HG03060 (cell line): ENCODE measurements around the gene PPARGC1A.

Source experiments
- ATAC-seq: cut with Tn5 transposase; IDR thresholded peaks from one replicate; pipeline ENCODE4 v1.9.1; 2021; ENCODE audit warnings: low read depth, moderate number of reproducible peaks; ENCODE audit not compliant: unreplicated experiment

The PPARGC1A gene

DNA sequence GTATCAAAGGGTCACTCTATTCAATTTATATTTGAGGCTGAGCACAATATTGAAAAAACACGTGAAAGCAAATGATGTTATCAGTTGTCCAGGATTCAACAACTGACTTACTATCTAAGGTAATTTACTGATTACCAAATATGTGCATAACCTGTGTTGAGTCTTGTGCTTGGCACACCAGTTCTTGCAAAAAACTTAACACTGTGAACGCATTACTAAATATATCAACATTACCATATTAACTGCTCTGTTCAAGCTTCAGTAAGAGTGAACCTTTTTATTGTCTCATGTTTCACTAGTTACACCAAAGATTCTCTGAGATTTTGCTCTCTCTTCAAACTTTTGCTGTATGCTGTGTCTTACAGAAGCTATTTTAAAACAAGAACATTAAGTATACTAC, 38.4 kb downstream of the PPARGC1A start:
- no peak for ATAC-seq

GRCh38 chr4:23847158-23847557, 42.7 kb downstream of the PPARGC1A start:
- ATAC-seq, result no peak

GRCh38 chr4:23844961-23845360, 44.9 kb downstream of the PPARGC1A start:
- no peak for ATAC-seq

- ATAC-seq, result no peak
These were observed 50.6 kb downstream of the PPARGC1A start for GRCh38 chr4:23839279-23839678.

DNA sequence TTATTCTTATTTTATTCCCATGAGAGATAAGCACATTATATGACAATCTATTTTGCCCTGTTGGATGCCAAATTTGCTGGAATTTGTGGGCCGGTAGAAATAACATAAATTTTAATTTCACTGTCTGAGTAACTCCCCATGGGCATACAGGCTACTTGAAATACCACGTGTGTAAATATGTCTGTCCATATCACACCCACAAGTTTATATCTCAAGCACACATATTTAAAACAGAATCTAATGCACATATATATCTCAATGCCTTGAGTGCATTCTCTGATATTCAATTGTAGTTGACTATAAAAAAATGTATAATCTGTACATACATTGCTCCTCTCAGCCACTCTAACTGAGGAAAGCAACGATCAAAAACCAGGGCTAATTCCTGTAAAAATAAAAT, 51.2 kb downstream of the PPARGC1A start:
- ATAC-seq, result no peak

GRCh38 chr4:23838131-23838530, 51.7 kb downstream of the PPARGC1A start:
- ATAC-seq, result no peak

DNA sequence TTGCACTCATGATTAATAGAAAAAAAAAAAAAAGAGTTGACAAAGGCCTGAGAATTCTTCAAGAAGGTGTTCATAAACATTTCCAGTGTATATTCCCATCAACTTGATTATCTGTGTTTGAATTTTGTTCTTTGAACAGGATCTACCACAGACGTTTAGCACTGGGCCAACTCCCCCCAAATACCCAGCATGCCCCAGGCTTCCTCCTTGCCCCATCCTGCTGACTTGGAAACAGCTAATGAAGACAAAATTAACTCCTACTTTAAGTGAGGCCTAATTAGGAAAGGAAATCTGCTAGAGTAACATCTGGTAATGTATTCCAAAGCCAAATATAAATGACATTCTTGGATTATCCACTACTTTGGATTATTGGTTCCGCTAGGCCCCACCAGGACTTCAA, 52.5 kb downstream of the PPARGC1A start:
- ATAC-seq, result no peak

- no peak for ATAC-seq
These were observed 53.9 kb downstream of the PPARGC1A start for GRCh38 chr4:23835774-23836478.

GRCh38 chr4:23828779-23829178, 61.1 kb downstream of the PPARGC1A start:
- no peak for ATAC-seq

DNA sequence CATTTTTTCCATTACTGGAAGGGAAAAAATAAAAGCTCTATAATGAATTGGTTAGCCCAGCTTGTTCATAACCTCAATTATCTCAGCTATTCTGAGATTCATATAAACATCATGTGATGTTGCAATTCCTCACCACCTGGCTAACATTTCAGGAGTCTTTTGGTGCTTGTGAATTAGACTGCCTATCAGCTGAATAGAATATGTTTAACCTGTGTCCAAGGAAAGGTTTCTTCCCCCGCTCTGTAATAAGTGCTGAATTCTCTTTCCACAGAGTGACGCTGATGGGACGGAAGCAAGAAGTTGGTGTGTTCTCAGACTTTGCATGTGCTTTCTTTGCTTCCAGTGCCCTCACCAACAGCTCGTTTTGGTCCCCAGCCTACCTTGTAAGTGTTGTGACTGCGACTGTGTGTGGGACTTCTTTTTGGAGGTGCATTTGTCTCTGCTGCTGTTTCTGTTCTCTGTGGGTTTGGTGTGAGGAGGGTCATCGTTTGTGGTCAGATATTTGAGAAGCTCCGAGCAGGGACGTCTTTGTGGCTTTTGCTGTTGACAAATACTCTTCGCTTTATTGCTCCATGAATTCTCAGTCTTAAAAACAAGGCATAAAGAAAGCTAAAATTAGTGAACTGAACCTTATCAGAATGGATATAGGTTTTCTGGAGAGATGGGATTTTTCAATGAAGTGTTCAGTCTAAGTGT, 61.7 kb downstream of the PPARGC1A start:
- ATAC-seq, result no peak

DNA sequence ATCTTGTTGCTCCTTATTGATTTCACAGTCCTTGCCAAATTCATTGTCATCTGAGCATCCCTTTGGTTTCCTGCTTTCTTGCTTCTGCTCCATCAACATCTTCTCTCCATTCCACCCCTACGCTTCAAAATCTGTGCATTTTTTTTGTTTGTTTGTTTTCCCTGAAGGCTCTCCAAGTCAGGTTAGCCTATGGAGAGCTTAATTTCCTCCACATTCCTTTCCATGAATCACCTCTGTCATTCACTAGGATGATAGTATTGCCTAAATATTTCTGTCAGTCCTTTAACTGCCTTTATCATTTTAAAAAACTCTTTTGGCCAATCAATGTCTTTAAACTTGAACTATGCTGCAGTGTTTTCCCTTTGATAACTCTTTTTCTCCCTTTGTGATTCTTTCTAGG, 67.7 kb downstream of the PPARGC1A start:
- no peak for ATAC-seq

DNA sequence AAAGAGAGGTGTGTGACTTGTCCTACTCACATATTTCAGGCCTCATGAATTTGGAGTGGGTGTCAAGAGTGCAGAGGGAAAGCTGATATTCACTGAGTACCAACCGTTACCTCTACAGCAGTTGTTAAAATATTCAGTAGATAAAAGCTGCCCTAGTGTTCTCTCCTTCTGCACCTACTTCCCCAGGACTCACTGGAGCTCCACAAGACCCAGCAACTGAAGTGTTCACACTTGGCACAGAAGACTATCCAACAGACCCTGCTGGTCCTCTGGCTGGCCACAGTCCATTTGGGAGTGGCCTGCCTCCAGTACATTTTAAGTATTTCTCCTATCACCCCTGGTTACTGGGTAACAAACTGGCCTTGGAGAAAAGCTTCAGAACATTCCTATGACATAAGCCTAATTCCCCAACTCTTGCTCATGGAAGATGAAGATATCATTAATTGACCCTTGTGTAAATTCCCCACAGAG, 70.8 kb downstream of the PPARGC1A start:
- ATAC-seq, result no peak

DNA sequence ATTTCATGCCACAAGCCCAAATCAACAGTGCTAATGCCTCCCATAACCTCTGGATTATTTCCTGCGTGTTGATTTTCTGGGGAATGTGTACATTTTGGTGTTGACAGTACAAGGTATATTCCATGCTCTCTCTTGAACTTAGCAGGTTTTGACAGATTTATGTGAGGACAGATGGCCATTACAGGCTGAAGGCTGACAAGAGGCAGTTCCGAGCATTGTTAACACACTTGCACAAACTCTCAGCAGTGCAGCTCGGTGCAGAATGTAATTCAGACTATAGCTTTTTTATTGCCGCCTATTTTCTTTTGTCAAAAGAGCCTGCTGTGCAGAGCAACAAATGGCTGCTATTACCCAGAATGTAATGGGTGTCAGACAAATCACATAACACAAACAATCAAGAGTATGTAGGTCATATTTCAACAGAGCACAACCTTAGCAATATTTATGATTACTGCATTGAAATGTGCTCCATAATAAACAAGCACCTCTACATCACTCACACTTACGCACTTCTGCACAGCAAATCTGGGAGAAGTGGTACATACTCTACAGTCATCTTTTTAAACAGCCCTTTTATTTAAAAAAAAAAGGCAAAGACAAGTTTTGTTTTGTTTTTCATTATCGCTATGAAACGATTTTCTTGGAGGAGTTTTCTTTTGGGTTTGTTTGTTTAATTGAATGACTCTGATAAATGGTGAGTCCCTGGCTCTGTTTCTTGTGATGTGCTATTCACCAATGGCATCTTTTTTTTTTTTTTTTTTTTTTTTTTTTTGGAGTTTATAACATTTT, 71.6 kb downstream of the PPARGC1A start:
- ATAC-seq, result no peak

GRCh38 chr4:23814996-23815660, 74.7 kb downstream of the PPARGC1A start:
- no peak for ATAC-seq

GRCh38 chr4:23814587-23814986, 75.3 kb downstream of the PPARGC1A start:
- ATAC-seq, result no peak

- ATAC-seq, result no peak
These were observed 78.7 kb downstream of the PPARGC1A start for GRCh38 chr4:23811161-23811560.

DNA sequence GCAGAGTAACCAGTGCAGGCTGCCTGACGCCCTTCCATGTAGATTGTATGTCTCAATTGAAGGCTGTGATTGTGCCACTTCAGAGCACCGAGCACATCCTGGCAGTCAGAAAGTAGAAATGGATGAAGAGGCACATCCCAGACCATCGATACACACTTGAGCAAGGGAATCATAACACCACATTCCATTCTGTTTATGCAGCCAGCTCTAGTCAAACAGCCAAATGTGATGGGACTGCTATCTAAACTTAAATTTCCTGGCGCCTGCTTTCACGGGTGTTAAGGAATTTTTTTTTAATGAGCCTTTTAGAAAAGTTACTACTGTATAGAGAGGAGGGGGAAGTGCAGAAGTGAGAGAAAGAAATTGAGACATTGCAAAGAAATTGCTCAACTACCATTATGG, 84.4 kb downstream of the PPARGC1A start:
- ATAC-seq, result no peak

DNA sequence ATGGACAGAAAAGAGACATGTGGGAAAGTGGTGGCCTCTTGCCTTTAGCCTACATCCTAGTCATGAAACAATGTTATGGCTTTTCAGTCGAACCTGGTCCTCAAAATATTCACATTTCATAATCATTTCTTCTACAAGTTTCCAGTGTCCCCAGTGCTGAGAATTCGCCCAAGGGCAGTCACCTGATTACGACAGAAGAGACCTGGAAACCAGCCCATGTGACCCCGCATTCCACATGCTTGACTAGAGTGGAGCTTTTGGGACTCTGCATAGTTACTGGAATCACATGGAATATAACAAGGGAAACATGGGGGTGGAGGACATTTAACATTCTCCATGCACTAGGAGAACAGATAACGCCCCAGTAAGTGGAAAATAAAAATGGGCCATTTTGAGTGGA, 100.1 kb downstream of the PPARGC1A start:
- no peak for ATAC-seq

DNA sequence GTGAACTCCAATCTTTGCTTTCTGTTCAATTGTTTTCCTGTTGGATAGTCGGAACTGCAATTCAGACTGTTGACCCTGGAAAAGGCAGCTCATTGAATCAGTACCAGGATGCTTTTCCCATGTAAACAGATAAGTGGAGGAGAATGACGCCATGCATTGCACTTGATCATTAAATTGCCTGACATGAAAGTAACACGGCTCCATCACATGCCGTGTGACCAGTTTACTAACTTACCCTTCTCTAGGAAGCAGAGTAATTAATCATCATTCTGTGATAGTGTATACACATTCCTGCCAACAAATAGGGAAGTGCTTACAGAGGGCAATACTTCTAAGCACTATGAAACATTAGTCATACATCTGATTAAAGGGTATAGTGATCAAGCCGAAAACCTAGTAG, 101.4 kb downstream of the PPARGC1A start:
- no peak for ATAC-seq

- no peak for ATAC-seq
These were observed 101.8 kb downstream of the PPARGC1A start for GRCh38 chr4:23788027-23788426.
